ENCODE results near the gene RASSF5.
"Not testable (repeated sequence)": the region's sequence is repeated elsewhere in the genome, so short reads cannot be mapped to it uniquely, and the experiment has no call there.

The RASSF5 gene

DNA sequence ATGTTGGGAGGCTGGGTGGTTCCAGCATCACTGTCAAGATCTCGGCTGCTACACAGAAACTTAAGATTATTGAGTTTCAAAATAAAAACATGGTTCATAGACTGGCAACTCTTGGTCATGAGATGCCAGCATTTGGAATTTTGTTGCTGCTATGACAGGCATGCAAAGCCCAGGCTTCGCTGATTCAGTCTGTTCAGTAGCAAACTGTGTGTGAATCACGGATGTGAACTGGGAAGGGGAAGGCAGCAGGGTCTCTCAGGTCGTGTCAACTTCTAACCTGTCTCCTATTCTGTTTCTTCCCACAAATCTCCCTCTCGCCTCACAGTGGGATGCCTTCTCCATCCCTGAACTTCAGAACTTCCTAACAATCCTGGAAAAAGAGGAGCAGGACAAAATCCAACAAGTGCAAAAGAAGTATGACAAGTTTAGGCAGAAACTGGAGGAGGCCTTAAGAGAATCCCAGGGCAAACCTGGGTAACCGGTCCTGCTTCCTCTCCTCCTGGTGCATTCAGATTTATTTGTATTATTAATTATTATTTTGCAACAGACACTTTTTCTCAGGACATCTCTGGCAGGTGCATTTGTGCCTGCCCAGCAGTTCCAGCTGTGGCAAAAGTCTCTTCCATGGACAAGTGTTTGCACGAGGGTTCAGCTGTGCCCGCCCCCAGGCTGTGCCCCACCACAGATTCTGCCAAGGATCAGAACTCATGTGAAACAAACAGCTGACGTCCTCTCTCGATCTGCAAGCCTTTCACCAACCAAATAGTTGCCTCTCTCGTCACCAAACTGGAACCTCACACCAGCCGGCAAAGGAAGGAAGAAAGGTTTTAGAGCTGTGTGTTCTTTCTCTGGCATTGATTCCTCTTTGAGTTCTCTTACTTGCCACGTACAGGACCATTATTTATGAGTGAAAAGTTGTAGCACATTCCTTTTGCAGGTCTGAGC lies 79.4 kb downstream of the RASSF5 start:
- DNase-seq (ENCODE audit: low read depth), result no peak

DNA sequence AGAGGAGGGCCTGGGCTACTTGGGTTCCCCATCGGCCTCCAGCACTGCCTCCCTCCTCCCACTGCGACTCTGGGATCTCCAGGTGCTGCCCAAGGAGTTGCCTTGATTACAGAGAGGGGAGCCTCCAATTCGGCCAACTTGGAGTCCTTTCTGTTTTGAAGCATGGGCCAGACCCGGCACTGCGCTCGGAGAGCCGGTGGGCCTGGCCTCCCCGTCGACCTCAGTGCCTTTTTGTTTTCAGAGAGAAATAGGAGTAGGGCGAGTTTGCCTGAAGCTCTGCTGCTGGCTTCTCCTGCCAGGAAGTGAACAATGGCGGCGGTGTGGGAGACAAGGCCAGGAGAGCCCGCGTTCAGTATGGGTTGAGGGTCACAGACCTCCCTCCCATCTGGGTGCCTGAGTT lies 80.6 kb downstream of the RASSF5 start:
- DNase-seq (ENCODE audit: low read depth), result no peak

DNA sequence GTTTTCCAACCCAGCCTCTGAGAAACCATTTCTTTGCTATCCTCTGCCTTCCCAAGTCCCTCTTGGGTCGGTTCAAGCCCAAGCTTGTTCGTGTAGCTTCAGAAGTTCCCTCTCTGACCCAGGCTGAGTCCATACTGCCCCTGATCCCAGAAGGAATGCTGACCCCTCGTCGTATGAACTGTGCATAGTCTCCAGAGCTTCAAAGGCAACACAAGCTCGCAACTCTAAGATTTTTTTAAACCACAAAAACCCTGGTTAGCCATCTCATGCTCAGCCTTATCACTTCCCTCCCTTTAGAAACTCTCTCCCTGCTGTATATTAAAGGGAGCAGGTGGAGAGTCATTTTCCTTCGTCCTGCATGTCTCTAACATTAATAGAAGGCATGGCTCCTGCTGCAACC lies 81.2 kb downstream of the RASSF5 start:
- no peak for DNase-seq (ENCODE audit: low read depth)

DNA sequence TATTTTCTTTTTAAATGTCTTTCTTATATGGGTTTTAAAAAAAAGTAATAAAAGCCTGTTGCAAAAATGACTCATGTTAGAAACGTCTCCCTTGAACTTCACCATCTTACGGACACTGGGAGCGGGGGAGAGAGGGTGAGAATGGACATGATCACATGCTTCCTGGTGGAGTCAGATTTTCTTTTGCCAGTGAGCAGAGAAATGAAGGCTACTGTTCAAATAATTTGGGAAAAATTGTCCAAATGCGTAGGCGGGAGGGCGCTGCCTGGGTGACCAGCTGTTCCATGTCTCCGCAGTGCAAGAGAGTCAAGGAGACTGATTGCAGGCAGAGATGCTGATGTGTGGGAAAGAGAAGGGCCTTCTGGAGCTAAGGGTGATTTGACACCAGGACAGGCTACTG lies 81.9 kb downstream of the RASSF5 start:
- DNase-seq (ENCODE audit: low read depth), result no peak

DNA sequence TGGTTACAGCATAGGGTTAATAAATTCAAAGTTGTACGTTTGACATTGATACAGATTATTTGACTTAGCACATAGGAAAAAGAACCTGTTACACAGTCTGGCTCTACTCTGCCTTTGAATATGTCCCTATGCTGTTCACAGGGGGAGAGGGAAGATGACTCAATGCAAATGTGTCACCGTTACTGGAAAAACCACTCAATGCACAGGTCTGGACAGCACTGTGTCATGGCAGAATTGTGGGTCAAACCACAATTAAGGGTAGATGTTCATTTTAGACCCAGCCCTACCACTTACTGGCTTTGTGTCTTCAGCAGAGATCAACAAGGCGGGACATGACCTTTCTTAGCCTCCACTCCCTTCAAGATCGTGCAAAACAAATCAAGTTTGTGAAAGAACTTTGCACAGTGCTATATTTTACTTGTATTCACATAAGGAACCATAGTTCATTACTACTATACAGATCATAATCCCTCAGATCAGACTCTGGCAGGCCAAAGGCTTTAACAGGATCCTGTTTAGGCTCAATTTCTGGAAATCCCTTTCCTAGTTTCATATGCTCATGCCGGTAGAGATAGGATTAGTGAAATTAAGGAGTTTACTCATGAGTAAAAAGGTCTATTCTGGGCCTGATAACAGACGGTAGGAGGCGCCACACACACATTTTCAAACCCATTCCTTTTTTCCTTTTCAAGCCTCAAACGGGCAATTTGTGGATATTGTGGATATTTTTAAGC lies 82.9 kb downstream of the RASSF5 start:
- DNase-seq (ENCODE audit: low read depth), result no peak

DNA sequence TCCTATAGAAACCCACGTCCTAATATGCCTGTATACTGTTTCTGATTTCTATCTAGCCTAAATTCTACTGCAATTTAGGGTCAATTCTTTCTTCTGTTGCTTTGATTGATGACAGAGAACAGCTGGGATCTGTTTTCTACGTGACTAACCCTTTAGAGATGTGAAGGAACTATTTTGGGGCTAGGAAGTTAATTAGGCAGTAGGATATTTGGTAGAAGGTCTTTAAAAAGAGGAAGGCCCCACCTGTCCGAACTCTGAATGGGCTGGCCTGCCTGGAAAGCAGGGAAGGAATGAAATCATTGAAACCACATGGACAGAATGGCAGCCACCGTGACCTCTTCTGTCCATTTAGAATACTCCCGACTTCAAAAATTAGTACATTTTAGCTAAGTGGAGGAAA lies 83.9 kb downstream of the RASSF5 start:
- no peak for DNase-seq (ENCODE audit: low read depth)

DNA sequence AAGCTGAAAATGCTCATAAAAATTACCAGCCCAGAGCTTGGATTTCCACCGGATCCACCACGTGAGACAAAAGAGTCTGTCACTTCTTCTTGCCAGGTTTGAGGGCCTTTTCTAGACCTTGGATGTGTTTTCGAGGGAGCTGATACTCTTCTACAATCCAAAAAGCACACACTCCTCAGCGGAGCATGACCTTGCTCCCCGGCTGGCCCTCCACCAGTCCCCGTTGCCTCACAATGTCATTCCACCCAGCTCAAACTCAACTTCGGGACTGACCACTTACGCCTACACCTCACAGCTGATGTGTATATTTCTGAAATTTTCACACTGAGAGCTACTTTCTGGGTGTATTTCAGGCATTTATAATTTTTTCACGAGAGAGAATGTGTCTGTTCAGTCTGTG lies 84.4 kb downstream of the RASSF5 start:
- no peak for DNase-seq (ENCODE audit: low read depth)

DNA sequence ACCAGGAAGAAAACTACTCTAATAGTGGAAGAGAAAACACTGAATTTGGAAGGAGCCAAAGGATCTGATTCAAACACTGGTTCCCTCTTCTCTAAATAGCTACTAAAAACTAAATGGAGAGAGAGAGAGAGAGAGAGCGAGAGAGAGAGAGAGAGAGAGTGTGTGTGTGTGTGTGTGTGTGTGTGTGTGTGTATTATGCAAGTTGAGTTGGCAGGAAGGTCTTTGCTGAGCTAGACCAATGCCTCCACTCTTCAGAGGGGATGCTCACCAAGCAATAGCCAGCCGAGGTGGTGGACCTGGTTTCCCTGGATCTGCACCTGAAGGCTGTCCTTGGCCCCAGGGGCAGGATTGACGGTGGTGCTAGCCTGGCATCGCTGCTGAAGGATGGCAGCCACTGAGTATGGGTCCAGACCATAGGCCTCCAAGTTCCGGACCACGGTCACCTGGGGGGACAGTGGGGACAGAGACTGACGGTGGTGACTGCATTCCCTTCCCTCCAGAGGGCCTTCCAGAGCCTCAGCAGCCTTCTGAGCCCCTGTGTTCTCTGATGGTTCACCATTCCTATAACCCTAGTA lies 86.1 kb downstream of the RASSF5 start:
- DNase-seq (ENCODE audit: low read depth), result no peak

DNA sequence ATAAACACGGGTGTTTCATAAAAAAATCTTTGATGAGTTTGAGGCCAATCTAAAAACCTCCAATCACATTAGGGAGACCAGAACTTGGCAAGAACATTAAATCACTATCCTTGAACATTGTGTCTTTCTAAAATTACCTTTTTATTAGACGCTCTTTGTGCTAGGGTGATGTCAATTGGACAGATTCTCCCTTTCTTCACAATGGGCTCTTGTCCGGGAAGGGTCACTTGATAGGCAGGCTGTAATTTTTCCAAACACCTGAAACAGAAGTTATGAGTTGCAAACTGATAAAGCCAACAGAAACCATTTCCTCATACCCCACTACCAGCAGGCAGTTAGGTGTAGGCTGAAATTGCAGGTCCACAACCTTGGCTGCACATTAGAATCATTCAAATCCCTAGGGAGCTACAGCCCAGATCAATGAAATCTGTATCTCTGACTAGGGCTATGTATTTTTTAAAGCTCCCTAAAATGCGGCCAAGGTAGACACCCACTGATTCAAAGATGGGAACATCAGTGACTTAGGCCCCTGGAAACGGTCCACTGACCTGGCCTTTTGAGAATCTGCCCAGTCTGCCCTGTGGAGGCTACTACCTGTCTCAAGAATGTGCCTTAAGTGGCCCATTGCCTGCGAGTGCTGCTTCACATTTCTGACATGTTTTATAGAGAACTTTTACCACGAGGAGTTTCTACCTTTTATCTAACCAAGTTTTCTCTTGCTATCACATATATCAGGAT lies 88.4 kb downstream of the RASSF5 start:
- no peak for DNase-seq (ENCODE audit: low read depth)

DNA sequence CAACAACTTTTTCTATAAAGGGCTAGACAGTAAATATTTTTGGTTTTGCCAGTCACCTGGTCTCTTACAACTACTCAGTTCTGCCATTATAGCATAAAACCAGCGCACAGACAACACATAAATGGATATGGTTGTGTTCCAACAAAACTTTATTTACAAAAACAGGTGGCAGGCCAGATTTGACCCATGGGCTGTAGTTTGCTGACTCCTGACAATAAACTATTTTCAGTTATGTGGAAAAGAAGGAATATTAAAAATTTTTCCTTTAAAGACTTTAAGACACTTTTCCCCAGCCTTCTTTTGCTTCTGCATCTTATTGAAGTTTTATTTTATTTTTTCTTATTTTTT lies 89.0 kb downstream of the RASSF5 start:
- no peak for DNase-seq (ENCODE audit: low read depth)

DNA sequence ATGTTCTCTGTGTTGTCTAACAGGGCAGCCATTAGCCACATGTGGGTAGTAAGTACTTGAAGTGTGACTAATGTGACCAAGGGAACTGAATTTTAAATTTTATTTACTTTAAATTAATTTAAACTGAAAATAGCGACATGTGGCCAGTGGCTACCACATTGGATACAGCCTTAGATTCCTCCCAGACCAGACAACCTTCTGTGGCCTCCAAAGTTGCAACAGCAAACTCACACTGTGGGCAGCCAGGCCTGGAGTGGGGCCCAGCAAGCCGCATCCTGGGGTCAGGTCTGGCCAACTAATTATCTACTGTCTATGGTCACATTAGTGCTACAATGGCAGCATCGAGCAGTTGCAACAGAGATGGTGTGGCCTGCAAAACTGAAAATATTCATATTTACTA lies 93.2 kb downstream of the RASSF5 start:
- no peak for DNase-seq (ENCODE audit: low read depth)

DNA sequence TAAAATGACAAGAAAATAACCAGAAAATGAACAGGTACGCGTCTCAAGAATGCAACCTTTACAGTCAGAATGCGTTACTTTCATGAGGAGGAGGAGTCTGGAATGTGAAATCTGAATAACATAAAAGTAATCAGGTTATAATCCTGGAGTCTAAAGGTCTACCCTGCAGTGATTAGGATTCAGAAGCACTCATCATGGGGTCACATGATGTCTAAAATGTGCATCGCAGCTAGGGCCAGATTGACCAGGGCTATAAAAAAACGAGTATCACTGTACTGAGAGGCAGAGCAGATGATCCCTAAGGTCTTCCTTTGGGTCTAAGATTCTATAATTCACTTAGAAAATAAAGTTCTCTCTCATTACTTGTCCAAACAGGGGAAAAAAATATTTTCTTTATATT lies 97.5 kb downstream of the RASSF5 start:
- no peak for DNase-seq (ENCODE audit: low read depth)

DNA sequence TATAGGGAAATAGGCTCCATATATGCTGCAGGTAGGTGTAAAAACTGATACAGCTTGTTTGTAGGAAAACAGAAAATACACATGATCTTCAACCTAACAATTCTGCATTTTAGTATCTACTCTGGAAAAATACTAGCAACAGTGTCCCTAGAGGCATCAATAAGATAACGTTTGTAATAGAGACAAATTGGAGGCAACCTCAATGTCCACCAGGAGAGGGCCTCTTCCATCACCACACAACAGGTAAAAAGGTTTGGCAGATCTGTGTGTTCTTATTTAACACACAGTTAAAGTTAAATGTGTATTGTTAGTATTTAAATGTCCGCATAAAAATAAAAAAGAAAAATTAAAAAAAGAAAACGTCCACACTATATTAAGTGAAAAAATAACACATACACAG lies 99.5 kb downstream of the RASSF5 start:
- no peak for DNase-seq (ENCODE audit: low read depth)

DNA sequence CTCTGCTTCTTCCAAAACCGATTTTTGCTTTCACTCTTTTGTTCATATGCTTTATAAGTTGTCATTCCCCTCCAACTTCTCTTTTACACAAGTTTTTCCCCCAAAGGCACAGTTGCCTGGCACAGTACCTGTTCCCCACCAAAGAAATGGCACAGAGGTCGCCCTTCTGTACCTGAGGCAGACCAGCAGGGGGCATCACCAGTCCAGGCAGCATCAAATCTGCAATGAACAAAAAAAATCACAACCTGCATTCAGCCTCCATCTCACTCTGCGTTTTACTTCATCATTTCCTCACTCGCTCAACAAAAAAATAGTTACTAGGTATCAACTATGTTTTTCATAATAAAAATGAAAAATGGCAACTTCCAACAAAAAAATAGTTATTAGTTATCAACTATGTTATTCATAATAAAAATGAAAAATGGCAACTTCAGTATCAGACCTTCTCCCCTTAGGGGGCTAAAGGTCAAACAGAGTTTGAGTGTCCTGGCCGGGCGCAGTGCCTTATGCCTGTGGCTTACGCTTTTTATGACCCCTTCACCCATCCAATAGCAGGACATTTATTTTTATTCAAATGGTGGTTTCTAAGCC lies 100.9 kb downstream of the RASSF5 start:
- DNase-seq (ENCODE audit: low read depth), result no peak

DNA sequence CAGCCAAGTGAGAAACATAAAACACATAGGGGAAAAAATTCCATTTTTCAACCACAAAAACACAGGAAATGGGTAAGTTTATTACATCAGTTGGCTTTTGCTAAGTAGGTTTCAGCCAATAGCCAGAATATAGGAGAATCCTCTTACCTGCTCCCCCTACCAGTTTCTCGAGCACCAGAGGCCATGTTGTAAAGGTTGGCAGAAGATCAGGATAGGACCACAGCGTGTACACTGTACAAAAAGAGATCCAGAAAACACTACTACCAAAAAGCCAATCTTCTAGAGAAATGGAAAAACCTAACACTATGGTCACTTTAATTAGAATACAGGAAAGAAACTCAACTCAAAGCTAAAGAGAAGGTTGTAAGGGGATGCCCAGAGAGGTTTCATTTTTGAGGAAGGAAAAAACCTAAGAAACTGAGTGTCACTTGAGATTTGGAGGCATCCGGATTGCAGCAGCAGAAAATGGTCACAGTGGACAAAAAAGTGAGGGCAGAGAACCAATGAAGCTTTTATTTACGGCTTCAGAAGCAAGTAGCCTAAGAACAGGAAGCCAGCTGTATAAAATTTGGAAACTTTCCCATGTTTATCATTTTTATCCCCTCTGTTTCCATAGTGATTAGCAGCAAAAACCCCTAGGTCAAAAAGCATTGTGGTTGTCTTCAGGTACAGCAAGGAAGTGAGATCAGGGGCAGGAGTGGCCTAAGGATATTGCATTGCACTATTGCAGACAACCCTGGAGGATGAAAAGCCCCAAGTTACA lies 102.1 kb downstream of the RASSF5 start:
- DNase-seq (ENCODE audit: low read depth), result no peak

DNA sequence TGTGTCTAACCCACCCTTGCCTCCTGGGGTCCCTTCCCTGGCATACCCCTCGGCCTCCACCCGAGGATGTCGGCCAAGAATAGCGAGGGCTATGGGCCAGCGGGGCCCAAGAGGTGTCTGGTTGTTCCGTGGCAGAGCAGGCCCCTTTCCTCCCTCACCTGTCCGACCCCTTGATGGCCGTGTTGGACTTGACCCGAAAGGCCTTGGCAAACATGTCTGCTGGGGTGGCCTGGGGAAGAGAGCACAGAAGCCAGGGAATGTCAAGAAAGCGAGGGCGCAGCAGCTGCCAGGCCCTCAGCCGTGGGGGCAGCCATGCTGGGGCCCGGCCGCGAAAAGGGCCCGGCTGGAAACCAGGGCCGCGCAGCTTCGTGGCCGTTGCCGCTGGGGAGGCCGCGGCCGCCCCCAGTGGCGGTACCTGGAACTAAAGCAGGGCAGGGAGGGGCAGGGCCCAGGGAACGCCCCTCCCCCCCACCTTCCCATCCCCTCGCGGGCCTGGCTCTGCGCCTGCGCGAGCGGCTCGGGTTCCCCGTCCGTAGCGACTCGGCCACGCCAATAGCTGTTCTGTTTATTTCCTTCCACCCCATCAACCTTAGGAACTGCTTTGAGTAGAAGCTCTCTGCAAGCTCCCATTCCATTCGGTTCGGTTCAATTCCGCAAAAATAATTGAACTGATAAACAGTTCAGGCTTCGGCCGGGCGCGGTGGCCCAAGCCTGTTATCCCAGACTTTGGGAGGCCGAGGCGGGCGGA lies 105.0 kb downstream of the RASSF5 start, which contains the start of gene EIF2D:
Gene EIF2D (minus strand): TSS at position 337 of the 748 bp plus-strand sequence. CDS start 123 bp downstream, at position 214.
- peak; percentile 81 for DNase-seq (ENCODE audit: low read depth)

DNA sequence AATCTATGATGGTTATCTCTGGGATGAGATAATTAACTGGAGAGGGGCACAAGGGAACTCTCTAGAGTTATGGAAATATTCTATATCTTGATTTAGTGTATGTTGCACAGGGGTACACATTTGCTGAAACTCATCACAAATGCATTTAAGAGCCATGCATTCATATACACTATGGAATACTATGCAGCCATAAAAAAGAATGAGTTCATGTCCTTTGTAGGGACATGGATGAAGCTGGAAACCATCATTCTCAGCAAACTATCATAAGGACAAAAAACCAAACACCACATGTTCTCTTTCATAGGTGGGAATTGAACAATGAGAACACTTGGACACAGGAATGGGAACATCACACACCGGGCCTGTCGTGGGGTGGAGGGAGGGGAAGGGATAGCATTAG lies 119.1 kb downstream of the RASSF5 start:
- not testable (repeated sequence) for DNase-seq (ENCODE audit: low read depth)

DNA sequence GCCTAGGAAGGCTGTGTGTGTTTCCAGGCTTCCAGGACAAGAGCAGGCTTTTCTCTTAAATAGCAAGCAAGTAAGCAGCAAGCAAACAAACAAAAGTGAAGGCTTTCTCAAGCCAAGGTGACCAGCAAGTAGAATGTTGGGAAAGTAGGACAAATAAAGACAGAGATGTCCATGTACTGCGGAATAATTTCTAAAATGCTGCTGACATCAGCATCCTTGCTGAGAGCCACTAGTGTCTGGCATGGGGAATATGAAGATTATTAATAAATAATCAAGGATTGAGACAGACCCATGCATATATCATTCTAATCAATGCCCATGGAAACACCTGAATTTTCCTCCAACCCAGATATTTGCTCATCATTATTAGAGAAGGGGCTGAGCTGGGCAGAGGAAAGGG lies 121.6 kb downstream of the RASSF5 start:
- no peak for DNase-seq (ENCODE audit: low read depth)

DNA sequence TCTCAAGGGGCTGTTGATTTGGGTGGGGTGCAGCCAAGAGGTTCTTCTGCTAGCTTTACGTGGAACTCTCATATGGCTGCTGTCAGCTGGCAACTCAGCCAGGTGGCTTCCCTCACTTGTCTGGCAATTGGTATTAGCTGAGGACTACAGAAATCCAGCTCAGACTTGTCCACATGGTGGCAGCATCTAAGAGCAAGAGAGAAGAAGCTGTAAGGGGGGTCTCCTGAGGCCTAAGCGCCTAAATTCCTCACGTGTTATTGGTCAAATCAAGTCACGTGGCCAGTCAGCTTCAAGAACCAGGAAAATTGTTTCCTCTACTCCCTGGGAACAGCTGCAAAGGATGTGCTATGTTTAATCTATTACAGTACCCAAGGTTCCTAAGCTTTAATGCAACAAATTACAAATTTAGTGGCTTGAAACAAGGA lies 123.8 kb downstream of the RASSF5 start:
- peak; percentile 85 for DNase-seq (ENCODE audit: low read depth)

DNA sequence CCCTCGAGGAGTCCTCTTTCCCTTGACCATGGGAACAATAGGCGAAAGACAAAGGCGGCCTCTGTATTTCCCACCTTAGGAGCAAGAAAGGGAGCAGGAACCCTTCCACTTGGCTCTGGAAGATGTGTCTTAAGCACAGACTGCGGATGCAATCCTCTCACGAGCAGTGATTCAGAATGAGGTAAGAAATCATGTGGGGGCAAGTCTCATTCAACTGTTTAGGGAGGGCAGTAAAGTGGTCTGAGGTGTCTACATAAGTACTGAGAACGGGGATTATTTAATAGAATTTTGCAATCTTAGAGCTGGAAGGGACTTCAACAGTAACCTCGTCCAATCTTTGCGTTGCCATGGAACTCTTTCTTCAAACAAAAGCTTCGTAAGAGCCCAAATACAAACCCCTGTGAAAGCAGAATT lies 126.4 kb downstream of the RASSF5 start:
- DNase-seq (ENCODE audit: low read depth), result no peak

All from CMK (cell line).